Kidney (tissue), 14 donors: ENCODE measurements around the gene TMIGD1. TPM values are rescaled to one million over a fixed set of nuclear protein-coding genes. Genes with fewer than 3 reads are reported as not detected.

Experiments
- DNase-seq, 5 donors: peaks; one replicate each; pipeline ENCODE4 v3.0.0-alpha.2; 2013 to 2020
- FAIRE-seq: peaks from 2 replicates; lab custom pipeline; 2012; peaks lifted over from hg19 to GRCh38; lab: Jason Lieb, UNC
- H3K27ac ChIP-seq, 2 donors: one replicate each; pipeline ENCODE4 v1.7.0; 2013; ENCODE audit warnings: low read depth in 2 of 2, low read length in 2 of 2, inconsistent platforms in 1 of 2
- H3K27me3 ChIP-seq: one replicate; pipeline ENCODE4 v1.7.1; 2013; ENCODE audit warnings: low read length, inconsistent platforms; ENCODE audit not compliant: control insufficient read depth, insufficient read depth
- H3K36me3 ChIP-seq, 3 donors: one replicate each; pipeline versions ENCODE4 v1.7.0 to v1.7.1; 2013; ENCODE audit warnings: low read length in 3 of 3, control low read depth in 1 of 3, inconsistent platforms in 1 of 3; ENCODE audit not compliant: insufficient read depth in 3 of 3, control insufficient read depth in 2 of 3
- H3K4me1 ChIP-seq, 3 donors: one replicate each; pipeline versions ENCODE4 v1.7.0 to v1.7.1; 2013; ENCODE audit warnings: low read length in 3 of 3, inconsistent platforms in 1 of 3, low read depth in 1 of 3; ENCODE audit not compliant: control insufficient read depth in 2 of 3, insufficient read depth in 2 of 3
- H3K4me3 ChIP-seq, 3 donors: one replicate each; pipeline versions ENCODE4 v1.7.0 to v1.8.1; 2013; ENCODE audit warnings: low read length in 3 of 3, control low read depth in 1 of 3, inconsistent platforms in 1 of 3
- H3K9ac ChIP-seq, 3 donors: one replicate each; pipeline versions ENCODE4 v1.7.0 to v1.7.1; 2013; ENCODE audit warnings: low read length in 3 of 3, control low read depth in 1 of 3, inconsistent platforms in 1 of 3
- H3K9me3 ChIP-seq, 3 donors: one replicate each; pipeline versions ENCODE4 v1.7.0 to v1.7.1; 2013; ENCODE audit warnings: low read length in 3 of 3, control low read depth in 1 of 3, inconsistent platforms in 1 of 3; ENCODE audit not compliant: control insufficient read depth in 2 of 3, insufficient read depth in 1 of 3
- CTCF ChIP-seq: IDR thresholded peaks from 3 replicates; pipeline ENCODE4 v1.5.1; 2012; ENCODE audit warnings: mild to moderate bottlenecking, moderate library complexity, borderline replicate concordance; ENCODE audit not compliant: insufficient read depth; ENCODE audit errors: extremely low read depth
- intact Hi-C: fragments of 100-400 bp; cut with DNase I; formaldehyde crosslinking; loops from one replicate; pipeline ENCODE4 v1.11.1; 2022
- polyA plus RNA-seq: library from polyadenylated mRNA; stranded (reverse); fragments of 350-450 nt; fragmentation: Illumina TruSeq; extraction: RNeasy Lipid Tissue Mini Kit (QIAGEN cat#74804); gene quantifications from one replicate; pipeline ENCODE4 v1.2.3, GENCODE V29; 2014; ENCODE audit warnings: low read depth, low replicate concordance; ENCODE audit not compliant: insufficient read depth
- total RNA-seq: library from RNA; stranded (reverse); fragmentation: NEBNext Ultra II Directional; extraction: Animal tissue kit (Norgen Biotek cat#: 25700); gene quantifications from one replicate; pipeline ENCODE4 v1.2.1, GENCODE V29; 2021
- donor health status: control.
- donor health status: control.
- donor health status: control.
- donor health status: control.
- donor health status: control.
- donor health status: DM: yes; HTN: yes; CAD: no.
- donor health status: Normal renal cell carcinoma (clear cell type).

Gene TMIGD1
- total and polyA plus RNA-seq, 2 donors from 2014 or later: 0.90 TPM; not detected in 1

GRCh38 chr17:30290077-30290476 lies 43.8 kb downstream of the TMIGD1 start:
- no peak overlapping the region for H3K27ac ChIP-seq
- no peak for FAIRE-seq
- H3K36me3 ChIP-seq: peaks cover 10 to 19% (median 17%) of the 10 kb centered on the region in 3 donors
- no peak for DNase-seq
- peaks cover 5 to 11% (median 9%) of the 10 kb centered on the region in 3 donors for H3K4me1 ChIP-seq
- H3K9ac ChIP-seq: no peak overlapping the region
- intact Hi-C loops: no loop called here
- no peak overlapping the region for H3K4me3 ChIP-seq
- no peaks in the 10 kb centered on the region for H3K27me3 ChIP-seq
- TF ChIP-seq CTCF: no peak
- H3K9me3 ChIP-seq: no peaks in the 10 kb centered on the region

GRCh38 chr17:30279156-30279555 lies 54.7 kb downstream of the TMIGD1 start:
- intact Hi-C loops: no loop called here
- no peak for FAIRE-seq

DNA sequence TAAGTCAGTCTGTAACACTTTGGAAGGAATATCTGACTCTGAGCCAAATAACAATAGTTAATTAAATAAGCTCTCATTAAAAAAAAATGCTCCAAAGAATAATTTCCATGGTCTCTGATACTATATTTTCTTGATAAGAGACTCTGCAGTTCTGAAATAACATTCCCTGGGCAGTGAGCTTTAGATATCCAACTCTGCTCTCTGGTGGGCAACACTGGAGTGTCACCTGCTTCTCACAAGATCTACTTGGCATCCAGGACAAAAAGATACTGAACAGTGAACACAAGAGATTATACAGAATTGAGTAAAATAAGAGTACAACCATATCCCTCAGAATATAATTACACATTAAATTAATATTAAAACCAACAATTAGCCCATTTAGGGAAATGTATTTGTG lies 55.8 kb downstream of the TMIGD1 start:
- no peaks in the 10 kb centered on the region for H3K27me3 ChIP-seq
- H3K9ac ChIP-seq: no peak overlapping the region
- H3K4me1 ChIP-seq: no peaks in the 10 kb centered on the region
- peak in 4 of 5 donors; percentile 41 to 75 (median 60) for DNase-seq
- H3K9me3 ChIP-seq: no peaks in the 10 kb centered on the region
- intact Hi-C loops: no loop called here
- FAIRE-seq: peak; percentile 50
- peak; percentile 51 for TF ChIP-seq CTCF
- H3K27ac ChIP-seq: no peak overlapping the region
- peaks cover 3 to 31% (median 11%) of the 10 kb centered on the region in 3 donors for H3K36me3 ChIP-seq
- no peak overlapping the region for H3K4me3 ChIP-seq

More at GRCh38 chr17:30279156-30279555, 54.7 kb downstream of the TMIGD1 start:
- Histone ChIP-seq H3K9ac (no peak overlapping the region), H3K4me1 (no peaks in the 10 kb centered on the region), H3K27me3 (no peaks in the 10 kb centered on the region), H3K27ac (no peak overlapping the region), H3K9me3 (no peaks in the 10 kb centered on the region), H3K4me3 (no peak overlapping the region), H3K36me3 (peaks cover 4 to 24% (median 8%) of the 10 kb centered on the region in 3 donors)
- DNase-seq: no peak
- no peak for TF ChIP-seq CTCF

GRCh38 chr17:30275911-30276310 lies 57.9 kb downstream of the TMIGD1 start:
- no peak for TF ChIP-seq CTCF
- intact Hi-C loops: no loop called here
- Histone ChIP-seq H3K9me3 (no peaks in the 10 kb centered on the region), H3K27ac (no peak overlapping the region), H3K36me3 (peaks cover 3 to 41% (median 29%) of the 10 kb centered on the region in 3 donors), H3K27me3 (no peaks in the 10 kb centered on the region), H3K9ac (no peak overlapping the region), H3K4me1 (no peaks in the 10 kb centered on the region), H3K4me3 (no peak overlapping the region)
- DNase-seq: no peak
- FAIRE-seq: no peak
